CD4-positive, alpha-beta T cell treated with Interleukin-21 for 1 hour (primary cell): ENCODE data around the gene TBC1D21.
"Not testable (repeated sequence)": the region's sequence is repeated elsewhere in the genome, so short reads cannot be mapped to it uniquely, and the experiment has no call there.

Experiments used
- DNase-seq: peaks from one replicate; pipeline ENCODE4 v3.0.0-alpha.2; 2020

The TBC1D21 gene

DNA sequence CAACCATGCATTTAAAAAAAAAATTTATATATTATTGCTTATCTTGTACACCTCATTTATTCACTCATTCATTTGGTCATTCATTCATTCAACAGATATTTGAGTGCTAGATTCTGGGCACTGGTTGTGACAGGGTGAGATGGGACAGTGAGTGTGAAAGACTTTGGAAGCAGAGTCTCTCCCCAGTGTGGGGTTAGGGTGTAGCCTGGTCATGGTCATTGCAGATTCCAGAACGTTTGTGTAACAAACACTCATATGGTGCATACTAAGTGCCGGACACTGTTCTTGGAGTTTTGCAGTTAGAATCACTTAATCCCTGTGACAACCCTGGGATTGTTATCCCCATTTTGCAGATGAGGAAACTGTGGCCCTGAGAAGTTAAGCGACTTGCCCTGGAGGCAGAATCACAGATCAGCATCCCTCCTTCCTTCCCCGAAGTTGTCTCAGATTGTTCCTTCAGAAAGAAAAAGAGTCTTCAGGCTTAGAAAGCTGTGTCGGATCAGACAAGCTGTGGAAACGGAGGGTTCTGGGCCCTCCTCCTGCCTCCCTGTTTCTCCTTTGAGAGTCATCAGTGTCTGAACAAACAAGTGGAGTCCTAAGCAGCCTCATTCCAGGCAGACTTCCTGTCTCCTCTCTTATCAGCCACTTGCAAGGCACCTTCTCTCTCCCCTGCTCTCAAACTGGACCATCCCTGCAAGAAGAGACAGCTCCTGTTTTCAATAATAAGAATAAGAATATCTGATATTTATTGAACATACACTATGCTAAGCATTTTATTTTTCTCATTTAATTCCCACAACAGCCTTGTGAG, 59.2 kb downstream of the TBC1D21 start:
- DNase-seq: no peak

DNA sequence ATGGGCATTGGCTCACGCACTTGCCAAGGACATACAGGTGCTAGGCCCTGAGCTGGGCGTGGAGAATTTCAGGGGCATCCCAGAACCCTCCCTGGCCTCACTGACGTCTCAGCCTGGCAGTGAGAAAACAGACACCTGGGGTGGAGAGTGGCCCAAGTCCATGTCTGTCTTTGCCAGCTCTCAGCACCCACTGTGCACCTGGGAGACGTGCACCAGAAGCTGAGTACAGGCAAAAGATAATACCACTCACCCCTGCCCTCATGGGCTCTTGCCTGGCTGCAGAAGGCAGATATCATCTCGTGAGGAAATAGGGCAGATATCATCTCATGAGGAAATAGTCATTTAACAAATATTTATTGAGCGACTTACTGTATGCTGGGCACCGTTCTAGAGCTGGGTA, 60.9 kb downstream of the TBC1D21 start:
- no peak for DNase-seq

DNA sequence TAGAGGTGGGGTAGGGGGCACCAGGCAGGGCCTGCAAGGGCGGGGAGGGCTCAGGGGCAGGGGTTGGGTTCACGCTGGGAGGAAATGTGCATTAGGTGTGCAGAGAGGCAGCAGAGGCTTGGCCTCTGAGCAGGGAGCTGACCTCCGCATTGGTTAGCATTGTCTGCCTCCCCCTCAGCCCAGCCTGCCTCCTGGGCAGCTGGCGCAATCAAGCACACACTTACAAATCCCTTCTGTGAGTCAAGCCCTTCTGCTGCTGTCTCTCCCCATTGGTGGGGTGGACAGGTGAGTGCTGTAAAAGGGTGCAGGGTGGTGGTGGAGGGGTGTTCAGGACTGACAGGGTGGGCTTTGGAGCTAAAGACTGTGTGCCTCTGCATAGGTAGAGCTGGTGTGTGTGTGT, 62.2 kb downstream of the TBC1D21 start:
- no peak for DNase-seq

DNA sequence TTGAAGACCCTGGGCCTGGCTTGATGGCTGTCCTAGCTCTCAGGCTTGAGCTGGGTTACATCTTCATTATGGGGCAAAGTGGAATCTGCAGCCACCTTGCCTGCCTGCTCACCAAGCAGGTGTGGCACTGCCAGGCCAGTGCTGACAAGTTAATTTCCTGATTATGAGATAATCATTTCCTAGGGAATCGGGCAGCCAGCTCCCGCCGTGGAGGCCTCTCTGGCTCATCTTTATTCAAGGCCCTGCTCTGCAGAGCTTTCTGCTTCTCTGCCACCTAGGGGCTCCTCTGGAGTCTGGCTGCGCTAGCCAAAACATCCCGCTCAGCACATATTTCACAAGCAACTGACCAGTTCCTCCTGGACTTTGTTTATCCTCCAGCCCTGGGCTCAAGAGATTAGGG, 62.8 kb downstream of the TBC1D21 start:
- DNase-seq: no peak

DNA sequence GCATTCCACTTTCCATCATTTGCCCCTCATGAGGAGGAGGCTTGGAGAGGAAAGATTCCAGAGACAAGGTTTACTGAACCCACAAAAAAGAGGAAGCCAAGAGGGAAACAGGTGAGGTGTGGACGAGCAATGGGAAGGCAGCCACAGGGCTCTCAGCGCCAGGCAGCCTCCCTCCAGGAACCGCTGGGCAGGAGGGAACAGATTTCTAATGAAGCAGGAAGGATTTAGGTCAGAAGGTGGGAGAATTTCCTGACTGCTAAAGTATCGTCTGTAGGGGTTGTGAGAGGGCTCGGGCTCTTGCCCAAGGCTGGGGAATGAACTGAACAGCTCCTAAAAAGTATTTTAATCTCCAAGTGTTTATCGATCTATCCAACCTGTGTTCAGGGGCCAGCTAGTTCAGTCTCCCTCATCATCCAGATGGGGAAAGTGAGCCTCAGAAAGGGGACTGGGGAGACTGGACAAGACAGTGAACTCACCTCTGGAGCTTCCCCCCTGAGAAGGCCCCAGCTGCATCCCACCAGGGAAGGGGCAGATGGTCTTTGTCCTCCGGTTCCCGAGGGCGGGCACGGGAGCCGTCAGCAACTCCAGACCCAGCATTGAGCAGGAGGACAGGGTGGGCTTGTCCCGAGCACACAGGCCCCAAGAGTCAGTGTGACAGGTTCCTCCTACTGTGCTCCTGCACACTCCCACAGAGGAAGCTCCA, 63.4 kb downstream of the TBC1D21 start:
- DNase-seq: no peak

DNA sequence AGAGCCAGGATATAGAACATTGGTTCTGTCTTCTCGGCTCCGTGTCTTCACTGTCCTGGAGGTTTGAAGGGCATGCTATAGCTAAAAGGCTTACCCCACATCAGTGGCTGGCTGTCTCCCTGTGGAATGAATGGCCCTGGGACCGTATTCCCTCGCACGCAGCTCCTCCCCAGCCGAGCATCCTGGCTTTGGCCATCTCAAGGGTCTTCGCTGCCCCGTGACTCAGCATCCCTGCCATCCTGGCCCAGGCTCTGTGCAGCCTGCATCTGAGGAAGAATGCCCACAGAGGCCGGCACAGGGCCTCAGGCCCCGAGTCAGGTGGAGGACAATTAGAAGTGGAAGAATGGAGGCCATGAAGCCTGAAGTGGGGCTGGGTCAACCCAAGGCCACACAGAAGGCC, 63.9 kb downstream of the TBC1D21 start:
- DNase-seq: no peak

DNA sequence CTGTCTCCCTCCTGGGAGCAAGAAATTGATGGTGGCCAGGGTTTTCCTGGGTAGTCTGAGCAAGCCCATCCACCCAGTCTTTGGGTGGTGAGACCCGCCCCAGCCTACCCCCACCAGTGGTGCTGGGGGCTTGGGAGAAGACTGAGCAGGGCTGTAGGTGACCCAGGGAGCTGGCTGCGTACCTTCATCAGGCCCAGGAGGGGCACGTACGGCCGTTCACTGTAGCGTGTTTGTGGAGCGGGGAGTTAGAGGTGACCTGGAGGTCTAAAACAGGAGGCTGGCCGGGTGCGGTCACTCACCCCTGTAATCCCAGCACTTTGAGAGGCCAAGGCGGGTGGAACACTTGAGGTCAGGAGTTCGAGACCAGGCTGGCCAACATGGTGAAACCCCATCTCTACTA, 64.4 kb downstream of the TBC1D21 start:
- DNase-seq: no peak

DNA sequence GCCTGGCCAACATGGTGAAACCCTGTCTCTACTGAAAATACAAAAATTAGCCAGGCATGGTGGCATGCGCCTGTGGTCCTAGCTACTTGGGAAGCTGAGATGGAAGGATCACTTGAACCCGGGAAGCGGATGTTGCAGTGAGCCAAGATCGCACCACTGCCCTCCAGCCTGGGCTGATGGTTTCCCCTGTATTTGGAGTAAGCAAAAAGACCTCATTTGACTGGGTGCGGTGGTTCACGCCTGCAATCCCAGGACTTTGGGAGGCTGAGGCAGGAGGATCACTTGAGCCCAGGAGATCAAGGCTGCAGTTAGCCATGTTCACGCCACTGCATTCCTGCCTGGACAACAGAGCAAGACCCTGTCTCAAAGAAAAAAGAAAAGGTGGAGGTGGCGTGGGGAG, 65.2 kb downstream of the TBC1D21 start:
- not testable (repeated sequence) for DNase-seq
